Activated CD8-positive, alpha-beta memory T cell treated with anti-CD3 and anti-CD28 coated beads for 24 hours (primary cell): ENCODE measurements around the gene IL25.
"Not testable (repeated sequence)": the region's sequence is repeated elsewhere in the genome, so short reads cannot be mapped to it uniquely, and the experiment has no call there.

Source experiments
- DNase-seq: peaks from one replicate; pipeline ENCODE4 v3.0.0-alpha.2; 2020

The IL25 gene

DNA sequence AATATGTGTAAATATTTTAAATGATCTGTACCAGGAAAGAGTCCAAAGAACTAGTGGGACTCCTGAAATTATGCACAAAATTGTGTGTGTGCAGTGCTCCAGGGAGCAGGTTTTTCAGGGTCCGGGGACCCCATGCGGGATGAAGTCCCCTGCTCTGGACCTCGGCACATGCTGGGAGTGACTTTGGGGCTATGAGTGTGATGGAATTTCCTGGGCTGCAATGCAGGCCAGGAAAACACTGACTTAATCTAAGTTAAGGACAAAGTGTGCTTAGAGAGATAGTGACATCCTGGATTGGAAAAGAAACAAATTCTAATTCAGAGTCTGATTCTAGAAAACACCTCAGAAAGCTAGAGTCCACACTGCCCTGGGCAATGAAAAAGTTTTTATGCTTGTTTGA, 41.6 kb downstream of the IL25 start:
- no peak for DNase-seq

DNA sequence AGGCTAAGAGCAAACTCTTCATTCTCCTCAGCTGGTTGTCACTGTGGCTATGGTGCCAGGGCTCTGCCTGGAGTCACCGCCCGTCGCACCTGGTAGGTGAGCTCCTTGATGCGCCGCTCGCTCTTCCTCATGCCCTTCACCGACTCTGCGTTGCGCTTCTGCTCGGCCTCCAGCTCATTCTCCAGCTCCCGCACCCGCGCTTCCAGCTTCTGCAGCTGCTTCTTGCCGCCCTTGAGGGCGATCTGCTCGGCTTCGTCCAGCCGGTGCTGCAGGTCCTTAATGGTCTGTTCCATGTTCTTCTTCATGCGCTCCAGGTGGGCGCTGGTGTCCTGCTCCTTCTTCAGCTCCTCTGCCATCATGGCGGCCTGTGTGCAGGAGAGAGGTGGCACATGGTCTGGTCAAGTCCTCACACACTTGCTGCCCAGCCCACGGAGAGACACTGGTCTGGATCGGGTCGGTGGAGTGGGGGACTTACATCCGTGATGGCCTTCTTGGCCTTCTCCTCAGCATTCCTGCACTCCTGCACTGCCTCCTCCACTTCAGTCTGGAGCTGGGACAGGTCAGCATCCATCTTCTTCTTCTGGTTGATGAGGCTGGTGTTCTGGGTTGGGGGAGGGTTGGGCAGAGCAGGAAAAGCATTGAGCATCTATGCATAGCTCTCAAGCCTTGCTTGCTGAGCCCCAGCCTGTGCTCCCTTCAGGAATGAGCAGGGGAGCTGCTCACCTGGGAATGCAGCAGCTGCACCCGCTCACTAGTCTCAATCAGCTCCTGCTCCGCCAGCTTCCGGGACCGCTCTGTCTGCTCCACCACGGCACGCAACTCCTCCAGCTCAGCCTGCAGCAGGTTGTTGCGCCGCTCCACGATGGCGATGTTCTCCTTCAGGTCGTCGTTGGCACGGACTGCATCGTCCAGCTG, 42.6 kb downstream of the IL25 start:
- no peak for DNase-seq

- DNase-seq = no peak
These were observed 43.5 kb downstream of the IL25 start for GRCh38 chr14:23415821-23416778.

DNA sequence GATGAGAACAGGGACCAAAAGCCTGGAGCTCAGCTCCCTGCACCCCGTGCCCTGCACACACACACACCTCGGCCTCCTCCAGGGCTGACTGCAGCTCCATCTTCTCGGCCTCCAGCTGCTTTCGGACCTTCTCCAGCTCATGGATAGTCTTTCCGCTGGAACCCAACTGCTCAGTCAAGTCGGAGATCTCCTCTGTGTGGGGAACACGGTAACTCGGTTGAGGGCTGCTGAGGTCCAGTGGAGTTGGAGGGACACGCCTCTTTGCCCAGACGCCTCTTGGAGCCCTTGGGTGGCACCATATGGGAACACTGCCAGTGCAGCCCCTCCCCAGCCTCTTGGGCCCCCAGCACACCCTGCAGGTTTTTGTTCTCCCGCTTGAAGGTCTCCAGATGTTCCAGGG, 44.2 kb downstream of the IL25 start:
- DNase-seq = no peak

DNA sequence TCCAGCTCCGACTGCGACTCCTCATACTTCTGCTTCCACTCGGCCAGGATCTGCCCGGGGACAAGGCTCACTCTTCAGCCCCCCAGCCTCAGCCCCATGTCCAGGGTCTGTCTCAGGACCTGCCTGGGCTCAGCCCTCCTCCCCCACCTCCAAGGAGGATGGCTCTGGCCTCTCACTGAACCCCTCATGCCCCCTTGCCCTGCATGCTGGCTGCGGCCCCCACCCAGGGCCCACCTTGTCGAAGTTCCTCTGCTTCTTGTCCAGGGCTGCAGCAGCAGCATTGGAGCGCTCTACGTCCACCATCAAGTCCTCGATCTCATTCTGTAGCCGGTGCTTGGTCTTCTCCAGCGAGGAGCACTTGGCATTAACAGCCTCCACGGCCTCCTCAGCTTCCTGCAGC, 44.7 kb downstream of the IL25 start:
- not testable (repeated sequence) for DNase-seq

GRCh38 chr14:23418021-23418420, 45.4 kb downstream of the IL25 start:
- DNase-seq = no peak

DNA sequence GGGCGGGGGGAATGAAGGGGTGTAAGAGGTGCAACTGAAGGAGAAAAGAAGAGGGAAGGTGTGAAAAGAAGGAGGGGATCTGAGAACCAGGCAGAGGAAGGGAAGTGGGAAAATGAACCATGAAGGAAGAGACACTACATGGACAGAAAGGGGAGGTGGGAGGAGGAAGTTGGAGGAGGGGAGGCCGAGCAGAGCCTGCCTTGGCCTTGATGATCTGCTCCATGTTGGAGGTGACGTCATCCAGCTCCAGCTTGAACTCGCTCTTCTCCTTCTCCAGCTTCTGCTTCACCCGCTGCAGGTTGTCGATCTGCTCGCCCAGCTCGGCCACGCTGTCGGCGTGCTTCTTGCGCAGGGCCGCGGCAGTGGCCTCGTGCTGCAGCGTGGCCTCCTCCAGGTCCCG, 47.0 kb downstream of the IL25 start:
- not testable (repeated sequence) for DNase-seq

DNA sequence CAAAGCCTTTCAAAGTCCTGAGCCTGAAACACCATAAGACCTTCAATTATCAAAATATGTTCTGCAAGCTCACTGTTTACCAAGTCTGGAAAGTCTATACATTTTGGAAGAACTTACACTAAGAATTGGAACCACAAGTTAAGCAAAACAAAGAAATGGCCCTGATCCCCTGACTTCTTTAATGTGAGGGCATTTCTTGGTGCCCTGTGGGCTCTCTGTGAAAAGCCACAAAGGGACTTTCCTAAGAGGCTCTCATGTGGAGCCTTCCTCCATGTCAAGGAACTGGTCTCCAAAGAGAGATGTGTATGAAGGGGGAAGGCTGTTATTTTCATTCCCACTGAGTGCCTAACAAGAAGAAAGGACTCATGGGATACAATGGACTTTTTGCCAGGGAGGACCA, 49.0 kb downstream of the IL25 start:
- DNase-seq = no peak

- no peak for DNase-seq
These were observed 51.0 kb downstream of the IL25 start for GRCh38 chr14:23423657-23424056.

GRCh38 chr14:23425169-23425568, 52.6 kb downstream of the IL25 start:
- DNase-seq = no peak

GRCh38 chr14:23425798-23426197, 53.2 kb downstream of the IL25 start:
- DNase-seq = not testable (repeated sequence)
